OCI-LY1 (cell line): ENCODE measurements around the gene MYO1D.

Source experiments
- H2AFZ ChIP-seq: fragments of 200-600 bp; sonication (generic), shearing (Covaris generic); 2 replicates; pipeline ENCODE4 v1.6.0; 2014; ENCODE audit warnings: antibody characterized with exemption, mild to moderate bottlenecking, low read length
- H3F3A ChIP-seq: fragments of 200-600 bp; sonication (generic), shearing (Covaris generic); 2 replicates; pipeline ENCODE4 v1.6.0; 2014; ENCODE audit warnings: mild to moderate bottlenecking, antibody characterized with exemption, low read length, moderate library complexity; ENCODE audit not compliant: insufficient read depth
- H3K27ac ChIP-seq: fragments of 200-600 bp; sonication (generic); 2 replicates; pipeline ENCODE4 v1.5.1; 2014; ENCODE audit warnings: low read length, mixed run types, mild to moderate bottlenecking, low read depth; ENCODE audit not compliant: poor library complexity, severe bottlenecking
- H3K27me3 ChIP-seq: fragments of 200-600 bp; sonication (generic); 2 replicates; pipeline ENCODE4 v1.6.0; 2014; ENCODE audit warnings: antibody characterized with exemption, mild to moderate bottlenecking, low read length, moderate library complexity; ENCODE audit not compliant: insufficient read depth
- H3K36me3 ChIP-seq: fragments of 200-600 bp; sonication (generic); 2 replicates; pipeline ENCODE4 v1.6.1; 2014; ENCODE audit warnings: mild to moderate bottlenecking, antibody characterized with exemption, low read length, moderate library complexity, mixed read lengths; ENCODE audit not compliant: insufficient read depth
- H3K4me1 ChIP-seq: fragments of 200-600 bp; sonication (generic); 2 replicates; pipeline ENCODE4 v1.5.1; 2014; ENCODE audit warnings: mild to moderate bottlenecking, low read length, moderate library complexity; ENCODE audit not compliant: insufficient read depth, severe bottlenecking
- H3K4me2 ChIP-seq: fragments of 200-600 bp; sonication (generic), shearing (Covaris generic); 2 replicates; pipeline ENCODE4 v1.6.1; 2014; ENCODE audit warnings: low read length
- H3K4me3 ChIP-seq: fragments of 200-600 bp; sonication (generic); 2 replicates; pipeline ENCODE4 v1.5.1; 2014; ENCODE audit warnings: low read length, low read depth, mild to moderate bottlenecking, mixed read lengths; ENCODE audit not compliant: poor library complexity, severe bottlenecking
- H3K79me2 ChIP-seq: fragments of 200-600 bp; shearing (Covaris generic); 2 replicates; pipeline ENCODE4 v1.6.1; 2016; ENCODE audit warnings: mixed run types, low read length, mixed read lengths; ENCODE audit not compliant: insufficient read depth
- H3K9ac ChIP-seq: fragments of 200-600 bp; sonication (generic), shearing (Covaris generic); 2 replicates; pipeline ENCODE4 v1.6.1; 2014; ENCODE audit warnings: mild to moderate bottlenecking, low read length, mixed read lengths
- H3K9me2 ChIP-seq: fragments of 200-600 bp; sonication (generic), shearing (Covaris generic); 2 replicates; pipeline ENCODE4 v1.6.1; 2014; ENCODE audit warnings: low read depth, mild to moderate bottlenecking, low read length, mixed read lengths
- H3K9me3 ChIP-seq: fragments of 200-600 bp; shearing (Covaris generic); 2 replicates; pipeline ENCODE4 v1.6.1; 2014; ENCODE audit warnings: low read length, mixed read lengths
- H4K20me1 ChIP-seq: fragments of 200-600 bp; sonication (generic), shearing (Covaris generic); 2 replicates; pipeline ENCODE4 v1.6.0; 2016; ENCODE audit warnings: mild to moderate bottlenecking, low read length; ENCODE audit not compliant: insufficient read depth
- CTCF ChIP-seq: fragments of 200-600 bp; sonication (generic), shearing (Covaris generic); IDR thresholded peaks from 2 replicates; pipeline ENCODE4 v1.5.1; 2017; ENCODE audit warnings: mild to moderate bottlenecking, antibody characterized with exemption, low read length, moderate library complexity, mixed read lengths
- EZH2 ChIP-seq: fragments of 200-600 bp; sonication (generic), shearing (Covaris generic); IDR thresholded peaks from 2 replicates; pipeline ENCODE4 v1.8.0; 2017; ENCODE audit warnings: borderline replicate concordance, mixed run types, mild to moderate bottlenecking, antibody characterized with exemption, low read length, moderate library complexity, mixed read lengths

MYO1D gene

GRCh38 chr17:32565401-32565800 lies 311.5 kb downstream of the MYO1D start:
- Histone ChIP-seq H3F3A (no peaks in the 10 kb centered on the region), H3K4me2 (no peak overlapping the region), H3K4me1 (no peaks in the 10 kb centered on the region), H3K9me3 (no peaks in the 10 kb centered on the region), H2AFZ (no peak overlapping the region), H3K27ac (no peak overlapping the region), H3K9me2 (no peaks in the 10 kb centered on the region), H3K9ac (no peak overlapping the region), H3K27me3 (no peaks in the 10 kb centered on the region), H4K20me1 (no peaks in the 10 kb centered on the region), H3K79me2 (no peaks in the 10 kb centered on the region), H3K36me3 (no peaks in the 10 kb centered on the region), H3K4me3 (no peak overlapping the region)
- TF ChIP-seq CTCF (no peak), EZH2 (no peak)

- Histone ChIP-seq H3K27ac (no peak overlapping the region), H3K79me2 (no peaks in the 10 kb centered on the region), H3F3A (no peaks in the 10 kb centered on the region), H3K4me2 (no peak overlapping the region), H2AFZ (no peak overlapping the region), H3K4me1 (no peaks in the 10 kb centered on the region), H3K9ac (no peak overlapping the region), H3K4me3 (no peak overlapping the region), H3K36me3 (no peaks in the 10 kb centered on the region), H3K9me3 (no peaks in the 10 kb centered on the region), H3K9me2 (no peaks in the 10 kb centered on the region), H3K27me3 (no peaks in the 10 kb centered on the region), H4K20me1 (no peaks in the 10 kb centered on the region)
- no peak for TF ChIP-seq EZH2
Measured at GRCh38 chr17:32564325-32564724, 312.6 kb downstream of the MYO1D start.

- TF ChIP-seq CTCF, result no peak
- TF ChIP-seq EZH2, result no peak
- peaks cover 7% of the 10 kb centered on the region for H3K4me1 ChIP-seq
- H3K36me3 ChIP-seq, result no peaks in the 10 kb centered on the region
- H4K20me1 ChIP-seq, result no peaks in the 10 kb centered on the region
- no peaks in the 10 kb centered on the region for H3F3A ChIP-seq
- H3K9ac ChIP-seq, result no peak overlapping the region
- H3K4me2 ChIP-seq, result no peak overlapping the region
- H3K79me2 ChIP-seq, result no peaks in the 10 kb centered on the region
- H3K4me3 ChIP-seq, result no peak overlapping the region
- no peak overlapping the region for H3K27ac ChIP-seq
- H2AFZ ChIP-seq, result no peak overlapping the region
- H3K9me3 ChIP-seq, result no peaks in the 10 kb centered on the region
- no peaks in the 10 kb centered on the region for H3K27me3 ChIP-seq
- no peaks in the 10 kb centered on the region for H3K9me2 ChIP-seq
Measured at GRCh38 chr17:32563583-32563982, 313.3 kb downstream of the MYO1D start.

GRCh38 chr17:32558997-32559650 lies 317.8 kb downstream of the MYO1D start:
- Histone ChIP-seq H3F3A (no peaks in the 10 kb centered on the region), H3K9me3 (no peaks in the 10 kb centered on the region), H2AFZ (no peak overlapping the region), H4K20me1 (no peaks in the 10 kb centered on the region), H3K9ac (no peak overlapping the region), H3K4me1 (peaks cover 20% of the 10 kb centered on the region), H3K4me2 (peak overlapping the region; percentile 5; the same call in 1 of the 2 replicates), H3K9me2 (no peaks in the 10 kb centered on the region), H3K79me2 (no peaks in the 10 kb centered on the region), H3K27me3 (no peaks in the 10 kb centered on the region), H3K36me3 (no peaks in the 10 kb centered on the region), H3K4me3 (no peak overlapping the region), H3K27ac (peak overlapping the region; percentile 53)
- no peak for TF ChIP-seq EZH2
- no peak for TF ChIP-seq CTCF
